GM13976 (cell line): ENCODE results near the gene NR1D2.

Experiments
- DNase-seq: peaks from one replicate; pipeline ENCODE4 v3.0.0; 2012; ENCODE audit warnings: low spot score
- in situ Hi-C: fragments of 300-500 bp; cut with MboI; formaldehyde crosslinking; loops from one replicate; pipeline ENCODE4 v1.12.0; 2022; ENCODE audit warnings: low sequenced_read_pairs, mixed read lengths, inconsistent platforms; ENCODE audit not compliant: unreplicated experiment
- TF ChIP-seq, protein P1 (sequence below): IDR thresholded peaks from 2 replicates; pipeline ENCODE4 v1.5.1; 2012; ENCODE audit warnings: borderline replicate concordance, mild to moderate bottlenecking; ENCODE audit not compliant: insufficient read depth; ENCODE audit errors: extremely low read depth, missing control alignments, control extremely low read depth

NR1D2 gene

DNA sequence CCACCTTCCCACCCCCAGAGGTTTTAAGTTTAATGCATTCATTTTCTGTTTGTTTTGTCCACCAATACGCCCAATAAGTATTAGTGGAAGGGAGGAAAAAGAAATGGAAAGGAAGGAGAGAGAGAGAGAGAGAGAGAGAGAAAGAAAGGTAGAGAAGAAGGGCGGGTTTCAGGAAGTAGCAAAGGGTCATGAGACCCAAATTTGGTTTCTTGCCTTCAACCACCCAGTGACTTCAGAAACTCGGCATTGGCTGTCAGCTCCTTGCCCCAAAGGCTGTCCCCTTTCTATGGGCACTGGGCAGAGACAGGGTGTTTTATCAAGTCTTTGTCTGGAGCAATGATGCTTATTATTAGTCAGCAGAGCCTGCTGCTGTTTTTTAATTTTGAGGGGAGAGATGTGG is 13.5 kb upstream of the NR1D2 start:
- TF ChIP-seq, protein P1, sequence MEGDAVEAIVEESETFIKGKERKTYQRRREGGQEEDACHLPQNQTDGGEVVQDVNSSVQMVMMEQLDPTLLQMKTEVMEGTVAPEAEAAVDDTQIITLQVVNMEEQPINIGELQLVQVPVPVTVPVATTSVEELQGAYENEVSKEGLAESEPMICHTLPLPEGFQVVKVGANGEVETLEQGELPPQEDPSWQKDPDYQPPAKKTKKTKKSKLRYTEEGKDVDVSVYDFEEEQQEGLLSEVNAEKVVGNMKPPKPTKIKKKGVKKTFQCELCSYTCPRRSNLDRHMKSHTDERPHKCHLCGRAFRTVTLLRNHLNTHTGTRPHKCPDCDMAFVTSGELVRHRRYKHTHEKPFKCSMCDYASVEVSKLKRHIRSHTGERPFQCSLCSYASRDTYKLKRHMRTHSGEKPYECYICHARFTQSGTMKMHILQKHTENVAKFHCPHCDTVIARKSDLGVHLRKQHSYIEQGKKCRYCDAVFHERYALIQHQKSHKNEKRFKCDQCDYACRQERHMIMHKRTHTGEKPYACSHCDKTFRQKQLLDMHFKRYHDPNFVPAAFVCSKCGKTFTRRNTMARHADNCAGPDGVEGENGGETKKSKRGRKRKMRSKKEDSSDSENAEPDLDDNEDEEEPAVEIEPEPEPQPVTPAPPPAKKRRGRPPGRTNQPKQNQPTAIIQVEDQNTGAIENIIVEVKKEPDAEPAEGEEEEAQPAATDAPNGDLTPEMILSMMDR = no peak
- DNase-seq = no peak
- in situ Hi-C loops = no loop called here

DNA sequence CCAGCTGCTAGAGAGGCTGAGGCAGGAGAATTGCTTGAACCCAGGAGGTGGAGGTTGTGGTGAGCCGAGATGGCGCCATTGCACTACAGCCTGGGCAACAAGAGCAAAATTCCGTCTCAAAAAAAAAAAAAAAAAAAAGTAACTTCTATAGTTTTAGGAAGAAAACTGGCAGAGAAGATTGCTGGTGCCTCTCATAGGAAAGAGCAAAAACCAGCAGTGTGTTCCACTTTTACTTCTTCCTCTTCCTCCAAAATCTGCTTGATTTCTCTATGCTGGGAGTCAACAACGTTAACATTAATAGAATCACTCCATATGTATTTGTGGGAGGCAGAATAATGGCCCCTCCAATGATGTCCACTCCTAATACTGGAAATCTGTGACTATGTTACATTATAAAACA is 12.5 kb upstream of the NR1D2 start:
- in situ Hi-C loops = no loop called here
- DNase-seq = no peak

DNA sequence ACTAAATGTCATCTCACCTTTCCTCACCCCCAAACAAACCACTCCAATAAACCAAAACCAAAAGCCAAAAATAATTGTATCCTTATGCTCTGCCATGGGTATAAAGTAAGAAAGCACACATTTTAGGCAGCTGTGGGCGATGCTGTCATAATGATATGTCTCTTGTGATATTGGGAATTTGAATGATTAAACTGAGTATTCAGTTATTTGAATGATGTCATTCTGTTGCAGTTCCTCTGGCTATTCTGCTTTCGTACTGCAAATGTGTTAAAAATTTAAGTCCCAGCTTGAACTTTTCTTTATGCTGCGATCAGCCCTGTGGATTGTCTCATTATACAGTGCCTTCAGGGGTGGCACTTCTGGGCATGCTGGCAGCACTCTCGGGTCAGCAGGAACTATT is 10.8 kb upstream of the NR1D2 start:
- DNase-seq = no peak
- TF ChIP-seq, protein P1 = no peak
- in situ Hi-C loops = no loop called here

More for the DNA sequence above, 12.5 kb upstream of the NR1D2 start:
- TF ChIP-seq, protein P1 = no peak

DNA sequence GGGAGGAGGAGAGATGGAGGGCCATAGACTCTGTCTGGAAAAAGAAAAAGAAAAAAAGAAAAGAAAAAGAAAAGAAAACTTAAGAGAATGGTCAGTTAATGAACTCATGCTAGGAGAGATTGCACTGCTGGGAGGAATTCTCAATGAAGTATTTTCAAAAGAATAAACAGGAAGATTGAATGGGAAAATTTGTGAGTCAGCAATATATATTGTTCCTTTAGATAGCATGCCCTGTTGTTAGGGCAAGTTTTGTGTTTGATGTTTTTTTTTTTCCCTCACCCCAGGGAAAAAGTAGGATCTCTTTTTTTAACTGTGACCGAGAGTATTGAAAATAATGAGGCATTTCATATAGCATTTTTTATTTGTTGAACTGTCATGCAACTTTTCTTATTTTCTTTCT is 7.8 kb upstream of the NR1D2 start:
- no peak for DNase-seq
- TF ChIP-seq, protein P1 = no peak
- in situ Hi-C loops = no loop called here

DNA sequence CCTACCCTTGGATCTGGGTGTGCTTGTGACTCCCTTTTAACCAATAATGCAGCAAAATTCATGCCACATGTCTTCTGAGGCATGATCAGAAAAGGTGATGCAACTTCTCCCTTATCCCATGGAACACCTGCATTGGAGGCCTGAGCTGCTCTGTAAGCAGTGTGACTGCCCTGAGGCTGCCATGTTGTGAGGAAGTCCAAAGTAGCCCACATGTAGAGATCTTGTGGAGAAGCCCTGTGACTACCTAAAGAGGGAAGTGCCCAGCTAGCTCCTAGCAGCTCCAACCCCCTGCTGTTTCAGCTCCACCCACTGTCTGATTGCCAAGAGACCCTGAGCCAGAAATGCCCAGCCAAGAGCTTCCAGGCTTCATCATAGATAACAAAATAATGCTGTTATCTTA is 6.4 kb upstream of the NR1D2 start:
- in situ Hi-C loops = no loop called here
- TF ChIP-seq, protein P1 = no peak
- DNase-seq = no peak

DNA sequence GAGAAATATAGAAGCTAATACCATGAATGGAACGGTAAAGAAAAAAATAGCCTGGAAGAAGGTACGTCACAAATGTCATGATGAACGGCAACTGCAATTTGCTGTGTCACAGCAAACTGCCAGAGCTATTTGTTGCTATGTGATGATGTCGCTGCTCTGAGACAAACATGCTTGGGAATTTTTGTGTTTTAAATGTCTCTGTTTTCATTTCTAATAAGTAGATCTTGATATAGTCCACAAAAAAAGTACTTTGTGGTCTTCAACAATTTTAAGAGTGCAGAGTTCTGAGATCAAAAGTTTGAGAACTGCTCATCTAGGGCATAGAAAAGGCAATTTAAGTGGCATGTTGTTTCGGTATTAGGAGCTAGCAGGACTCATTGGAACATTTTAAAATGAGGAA is 4.3 kb upstream of the NR1D2 start:
- TF ChIP-seq, protein P1 = no peak
- in situ Hi-C loops = no loop called here
- DNase-seq = no peak

DNA sequence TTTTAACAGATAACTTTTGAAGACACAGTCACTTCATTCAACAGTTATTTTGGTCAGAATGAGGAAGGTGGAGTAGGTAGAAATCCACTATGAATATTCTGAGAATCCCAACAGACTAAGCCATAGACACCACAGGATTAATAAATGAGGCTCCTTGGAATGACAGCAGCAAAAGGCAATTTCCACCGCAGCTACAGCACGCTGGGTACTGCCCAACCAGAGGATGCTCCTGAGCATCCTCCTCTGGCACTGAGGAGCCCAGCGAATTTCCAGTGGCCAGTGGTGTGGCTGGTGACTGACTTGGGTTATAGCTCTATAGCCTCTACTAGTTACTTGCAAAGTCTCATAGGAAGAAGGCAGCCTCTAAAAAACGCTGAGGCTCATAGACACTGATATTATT is 3.6 kb upstream of the NR1D2 start:
- DNase-seq = no peak
- in situ Hi-C loops = no loop called here
- TF ChIP-seq, protein P1 = no peak
